SU-DHL-6 (cell line): Measurements from ENCODE around the gene GAREM1.

ENCODE experiments used
- H2AFZ ChIP-seq: fragments of 200-600 bp; sonication (generic); 2 replicates; pipeline ENCODE4 v1.6.1; 2014; ENCODE audit warnings: low read depth, mild to moderate bottlenecking, moderate library complexity, mixed read lengths, antibody characterized with exemption, low read length; ENCODE audit not compliant: severe bottlenecking
- H3F3A ChIP-seq: fragments of 200-600 bp; shearing (Covaris generic); 2 replicates; pipeline ENCODE4 v1.6.0; 2016; ENCODE audit warnings: antibody characterized with exemption, mild to moderate bottlenecking; ENCODE audit not compliant: insufficient read depth
- H3K27ac ChIP-seq: fragments of 200-600 bp; sonication (generic); 2 replicates; pipeline ENCODE4 v1.5.1; 2016; ENCODE audit warnings: low read depth, mild to moderate bottlenecking, low read length, moderate library complexity, mixed read lengths
- H3K27me3 ChIP-seq: fragments of 200-600 bp; sonication (generic), shearing (Covaris generic); 2 replicates; pipeline ENCODE4 v1.6.0; 2014; ENCODE audit warnings: mild to moderate bottlenecking, low read length
- H3K36me3 ChIP-seq: fragments of 200-600 bp; sonication (generic); 2 replicates; pipeline ENCODE4 v1.6.1; 2014; ENCODE audit warnings: mild to moderate bottlenecking, low read length, mixed read lengths
- H3K4me2 ChIP-seq: fragments of 300-600, 200-600 bp; shearing (Covaris generic), sonication (generic); 2 replicates; pipeline ENCODE4 v1.6.0; 2014; ENCODE audit warnings: low read length, low read depth, mild to moderate bottlenecking; ENCODE audit not compliant: poor library complexity, severe bottlenecking
- H3K4me3 ChIP-seq: fragments of 200-600 bp; sonication (generic); 2 replicates; pipeline ENCODE4 v1.5.1; 2014; ENCODE audit warnings: antibody characterized with exemption, low read length, mild to moderate bottlenecking, mixed read lengths; ENCODE audit not compliant: insufficient read depth, poor library complexity, severe bottlenecking
- H3K79me2 ChIP-seq: fragments of 200-600 bp; sonication (generic); 2 replicates; pipeline ENCODE4 v1.6.1; 2014; ENCODE audit warnings: mild to moderate bottlenecking, low read length, moderate library complexity; ENCODE audit not compliant: insufficient read depth
- H3K9ac ChIP-seq: fragments of 200-600 bp; sonication (generic); 2 replicates; pipeline ENCODE4 v1.7.0; 2014; ENCODE audit warnings: mild to moderate bottlenecking, low read length
- H3K9me2 ChIP-seq: fragments of 200-600 bp; sonication (generic); replicated peaks from 2 replicates; pipeline ENCODE4 v1.6.1; 2014; ENCODE audit warnings: low read length; ENCODE audit not compliant: insufficient read depth
- H3K9me3 ChIP-seq: fragments of 200-600 bp; sonication (generic); 2 replicates; pipeline ENCODE4 v1.6.1; 2014; ENCODE audit warnings: low read length, mixed read lengths; ENCODE audit not compliant: insufficient read depth
- H4K20me1 ChIP-seq: fragments of 200-600 bp; sonication (generic); 2 replicates; pipeline ENCODE4 v1.6.1; 2014; ENCODE audit warnings: low read depth, mild to moderate bottlenecking, antibody characterized with exemption, low read length, moderate library complexity, mixed read lengths
- EZH2phosphoT487 ChIP-seq: fragments of 200-600 bp; sonication (generic), shearing (Covaris generic); conservative IDR thresholded peaks from 2 replicates; pipeline ENCODE4 v1.6.1; 2018; ENCODE audit warnings: mild to moderate bottlenecking, antibody characterized with exemption, low read length, moderate library complexity, mixed read lengths
- TF ChIP-seq, protein P1 (sequence below): fragments of 200-600 bp; sonication (generic); IDR thresholded peaks from one replicate; pipeline ENCODE4 v1.5.1; 2017; ENCODE audit warnings: antibody characterized with exemption, mild to moderate bottlenecking, low read length, moderate library complexity; ENCODE audit not compliant: insufficient read depth, poor library complexity, severe bottlenecking

GAREM1 gene

DNA sequence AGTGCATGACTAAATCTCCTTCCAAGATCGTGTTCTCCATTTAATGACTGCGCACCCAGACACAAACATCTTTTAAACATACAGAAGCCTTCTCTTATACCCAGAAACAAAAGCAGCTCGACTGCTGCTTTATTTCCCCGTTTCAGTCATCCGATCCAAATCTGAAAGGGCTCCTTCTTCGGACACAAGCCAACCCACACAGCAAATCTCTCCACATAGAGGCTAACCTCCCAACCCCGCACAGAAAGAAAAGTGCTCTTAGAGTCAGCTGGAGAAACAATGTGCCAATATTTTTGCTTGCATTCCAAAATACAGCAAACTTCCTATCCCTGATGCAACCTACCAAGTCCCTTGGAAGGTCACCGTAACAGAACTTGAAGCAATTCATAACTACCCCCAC, 29.1 kb downstream of the GAREM1 start:
- Histone ChIP-seq H3K9ac (no peak overlapping the region), H3K27me3 (no peaks in the 10 kb centered on the region), H3K4me3 (no peak overlapping the region), H4K20me1 (no peaks in the 10 kb centered on the region), H3F3A (no peaks in the 10 kb centered on the region), H3K36me3 (no peaks in the 10 kb centered on the region), H3K79me2 (no peaks in the 10 kb centered on the region), H3K4me2 (no peak overlapping the region), H3K9me2 (no peaks in the 10 kb centered on the region), H3K9me3 (no peaks in the 10 kb centered on the region), H2AFZ (no peak overlapping the region), H3K27ac (no peak overlapping the region)
- TF ChIP-seq, protein P1, sequence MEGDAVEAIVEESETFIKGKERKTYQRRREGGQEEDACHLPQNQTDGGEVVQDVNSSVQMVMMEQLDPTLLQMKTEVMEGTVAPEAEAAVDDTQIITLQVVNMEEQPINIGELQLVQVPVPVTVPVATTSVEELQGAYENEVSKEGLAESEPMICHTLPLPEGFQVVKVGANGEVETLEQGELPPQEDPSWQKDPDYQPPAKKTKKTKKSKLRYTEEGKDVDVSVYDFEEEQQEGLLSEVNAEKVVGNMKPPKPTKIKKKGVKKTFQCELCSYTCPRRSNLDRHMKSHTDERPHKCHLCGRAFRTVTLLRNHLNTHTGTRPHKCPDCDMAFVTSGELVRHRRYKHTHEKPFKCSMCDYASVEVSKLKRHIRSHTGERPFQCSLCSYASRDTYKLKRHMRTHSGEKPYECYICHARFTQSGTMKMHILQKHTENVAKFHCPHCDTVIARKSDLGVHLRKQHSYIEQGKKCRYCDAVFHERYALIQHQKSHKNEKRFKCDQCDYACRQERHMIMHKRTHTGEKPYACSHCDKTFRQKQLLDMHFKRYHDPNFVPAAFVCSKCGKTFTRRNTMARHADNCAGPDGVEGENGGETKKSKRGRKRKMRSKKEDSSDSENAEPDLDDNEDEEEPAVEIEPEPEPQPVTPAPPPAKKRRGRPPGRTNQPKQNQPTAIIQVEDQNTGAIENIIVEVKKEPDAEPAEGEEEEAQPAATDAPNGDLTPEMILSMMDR: no peak
- no peak for TF ChIP-seq EZH2phosphoT487

DNA sequence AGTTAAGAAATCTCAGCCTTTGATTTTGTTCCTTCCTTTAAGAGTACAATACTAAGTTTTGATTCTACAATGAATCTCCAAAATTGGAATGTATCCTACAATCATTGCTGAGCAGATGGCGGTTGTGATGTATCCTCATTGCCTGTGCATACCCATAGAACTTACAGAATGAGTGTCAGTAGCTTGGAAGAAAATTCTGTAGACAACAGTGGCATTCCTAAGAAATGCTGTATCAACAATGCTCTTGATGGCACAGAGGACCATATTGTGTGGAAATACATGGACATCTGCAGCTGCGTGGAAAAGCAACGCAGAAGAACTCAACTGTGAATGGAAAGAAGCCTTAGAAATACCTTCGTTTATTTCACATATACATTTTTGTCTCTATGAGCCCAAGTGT, 30.2 kb downstream of the GAREM1 start:
- Histone ChIP-seq H3K27ac (no peak overlapping the region), H3K9ac (no peak overlapping the region), H3K4me2 (no peak overlapping the region), H3K79me2 (no peaks in the 10 kb centered on the region), H2AFZ (no peak overlapping the region), H3K9me3 (no peaks in the 10 kb centered on the region), H3K9me2 (no peaks in the 10 kb centered on the region), H3K27me3 (no peaks in the 10 kb centered on the region), H3K36me3 (no peaks in the 10 kb centered on the region), H3F3A (no peaks in the 10 kb centered on the region), H3K4me3 (no peak overlapping the region), H4K20me1 (no peaks in the 10 kb centered on the region)
- TF ChIP-seq, protein P1: no peak
- TF ChIP-seq EZH2phosphoT487: no peak

DNA sequence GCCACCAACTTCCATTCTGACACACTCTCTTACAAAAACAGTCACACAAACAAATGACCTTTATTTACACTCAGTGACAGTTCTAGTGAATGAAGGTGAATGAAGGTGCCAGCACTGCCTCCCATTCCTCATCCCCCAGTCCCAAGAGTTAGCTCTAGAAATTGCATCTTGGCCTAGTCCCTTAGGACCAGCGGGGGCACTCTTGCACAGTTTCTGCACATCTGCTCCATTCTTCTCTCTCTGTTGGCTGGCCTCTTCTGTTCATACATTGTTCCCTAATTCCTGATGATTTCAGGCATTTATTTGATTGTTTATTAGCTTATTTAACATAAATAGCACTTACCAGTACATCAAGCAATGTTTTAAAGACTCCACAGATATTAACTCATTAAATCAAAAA, 30.9 kb downstream of the GAREM1 start:
- Histone ChIP-seq H3K79me2 (no peaks in the 10 kb centered on the region), H3K9me2 (no peaks in the 10 kb centered on the region), H3F3A (no peaks in the 10 kb centered on the region), H3K4me3 (no peak overlapping the region), H2AFZ (no peak overlapping the region), H3K27me3 (no peaks in the 10 kb centered on the region), H3K4me2 (no peak overlapping the region), H4K20me1 (no peaks in the 10 kb centered on the region), H3K9me3 (no peaks in the 10 kb centered on the region), H3K27ac (no peak overlapping the region), H3K9ac (no peak overlapping the region), H3K36me3 (no peaks in the 10 kb centered on the region)
- no peak for TF ChIP-seq EZH2phosphoT487
- TF ChIP-seq, protein P1: no peak

DNA sequence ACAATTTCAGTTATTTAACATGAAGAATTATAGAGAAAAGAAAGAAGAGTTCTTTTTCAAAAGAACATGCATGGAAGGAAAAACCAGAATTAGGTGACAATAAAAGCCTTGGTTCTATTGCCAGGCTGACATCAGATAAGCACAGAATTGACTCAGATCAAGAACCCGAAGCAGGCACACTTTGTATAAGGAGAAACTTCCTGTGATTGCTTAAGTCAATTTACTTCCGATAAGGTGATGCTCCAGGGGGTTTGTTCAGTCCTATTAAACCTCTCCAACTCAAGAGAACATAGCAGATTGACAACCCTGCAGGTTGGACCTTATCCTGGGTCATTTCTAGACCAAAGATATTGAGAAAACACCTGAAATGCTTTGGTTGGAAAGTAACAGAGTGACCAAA, 31.4 kb downstream of the GAREM1 start:
- Histone ChIP-seq H3K9me3 (no peaks in the 10 kb centered on the region), H3K9ac (no peak overlapping the region), H3K36me3 (no peaks in the 10 kb centered on the region), H3K4me3 (no peak overlapping the region), H3F3A (no peaks in the 10 kb centered on the region), H4K20me1 (no peaks in the 10 kb centered on the region), H3K27me3 (no peaks in the 10 kb centered on the region), H2AFZ (no peak overlapping the region), H3K79me2 (no peaks in the 10 kb centered on the region), H3K4me2 (no peak overlapping the region), H3K27ac (no peak overlapping the region), H3K9me2 (no peaks in the 10 kb centered on the region)
- TF ChIP-seq EZH2phosphoT487: no peak
- TF ChIP-seq, protein P1: no peak
